Kidney (tissue), 14 donors: Measurements from ENCODE around the gene SEC14L6. TPM values are rescaled to one million over a fixed set of nuclear protein-coding genes. Genes with fewer than 3 reads are reported as not detected.
"Not testable (repeated sequence)": the region's sequence is repeated elsewhere in the genome, so short reads cannot be mapped to it uniquely, and the experiment has no call there.

Experiments used
- DNase-seq, 5 donors: peaks; one replicate each; pipeline ENCODE4 v3.0.0-alpha.2; 2013 to 2020
- FAIRE-seq: peaks from 2 replicates; lab custom pipeline; 2012; peaks lifted over from hg19 to GRCh38; lab: Jason Lieb, UNC
- H3K27ac ChIP-seq, 2 donors: one replicate each; pipeline ENCODE4 v1.7.0; 2013; ENCODE audit warnings: low read depth in 2 of 2, low read length in 2 of 2, inconsistent platforms in 1 of 2
- H3K27me3 ChIP-seq: one replicate; pipeline ENCODE4 v1.7.1; 2013; ENCODE audit warnings: low read length, inconsistent platforms; ENCODE audit not compliant: control insufficient read depth, insufficient read depth
- H3K36me3 ChIP-seq, 3 donors: one replicate each; pipeline versions ENCODE4 v1.7.0 to v1.7.1; 2013; ENCODE audit warnings: low read length in 3 of 3, control low read depth in 1 of 3, inconsistent platforms in 1 of 3; ENCODE audit not compliant: insufficient read depth in 3 of 3, control insufficient read depth in 2 of 3
- H3K4me1 ChIP-seq, 3 donors: one replicate each; pipeline versions ENCODE4 v1.7.0 to v1.7.1; 2013; ENCODE audit warnings: low read length in 3 of 3, inconsistent platforms in 1 of 3, low read depth in 1 of 3; ENCODE audit not compliant: control insufficient read depth in 2 of 3, insufficient read depth in 2 of 3
- H3K4me3 ChIP-seq, 3 donors: one replicate each; pipeline versions ENCODE4 v1.7.0 to v1.8.1; 2013; ENCODE audit warnings: low read length in 3 of 3, control low read depth in 1 of 3, inconsistent platforms in 1 of 3
- H3K9ac ChIP-seq, 3 donors: one replicate each; pipeline versions ENCODE4 v1.7.0 to v1.7.1; 2013; ENCODE audit warnings: low read length in 3 of 3, control low read depth in 1 of 3, inconsistent platforms in 1 of 3
- H3K9me3 ChIP-seq, 3 donors: one replicate each; pipeline versions ENCODE4 v1.7.0 to v1.7.1; 2013; ENCODE audit warnings: low read length in 3 of 3, control low read depth in 1 of 3, inconsistent platforms in 1 of 3; ENCODE audit not compliant: control insufficient read depth in 2 of 3, insufficient read depth in 1 of 3
- intact Hi-C: fragments of 100-400 bp; cut with DNase I; formaldehyde crosslinking; loops from one replicate; pipeline ENCODE4 v1.11.1; 2022
- polyA plus RNA-seq: library from polyadenylated mRNA; stranded (reverse); fragments of 350-450 nt; fragmentation: Illumina TruSeq; extraction: RNeasy Lipid Tissue Mini Kit (QIAGEN cat#74804); gene quantifications from one replicate; pipeline ENCODE4 v1.2.3, GENCODE V29; 2014; ENCODE audit warnings: low read depth, low replicate concordance; ENCODE audit not compliant: insufficient read depth
- total RNA-seq: library from RNA; stranded (reverse); fragmentation: NEBNext Ultra II Directional; extraction: Animal tissue kit (Norgen Biotek cat#: 25700); gene quantifications from one replicate; pipeline ENCODE4 v1.2.1, GENCODE V29; 2021
- TF ChIP-seq, protein P1 (sequence below): IDR thresholded peaks from 3 replicates; pipeline ENCODE4 v1.5.1; 2012; ENCODE audit warnings: mild to moderate bottlenecking, moderate library complexity, borderline replicate concordance; ENCODE audit not compliant: insufficient read depth; ENCODE audit errors: extremely low read depth
- donor health status: control.
- donor health status: control.
- donor health status: control.
- donor health status: control.
- donor health status: control.
- donor health status: DM: yes; HTN: yes; CAD: no.
- donor health status: Normal renal cell carcinoma (clear cell type).

Gene SEC14L6
- total and polyA plus RNA-seq, 2 donors from 2014 or later, result 13.9 to 16.5 TPM

DNA sequence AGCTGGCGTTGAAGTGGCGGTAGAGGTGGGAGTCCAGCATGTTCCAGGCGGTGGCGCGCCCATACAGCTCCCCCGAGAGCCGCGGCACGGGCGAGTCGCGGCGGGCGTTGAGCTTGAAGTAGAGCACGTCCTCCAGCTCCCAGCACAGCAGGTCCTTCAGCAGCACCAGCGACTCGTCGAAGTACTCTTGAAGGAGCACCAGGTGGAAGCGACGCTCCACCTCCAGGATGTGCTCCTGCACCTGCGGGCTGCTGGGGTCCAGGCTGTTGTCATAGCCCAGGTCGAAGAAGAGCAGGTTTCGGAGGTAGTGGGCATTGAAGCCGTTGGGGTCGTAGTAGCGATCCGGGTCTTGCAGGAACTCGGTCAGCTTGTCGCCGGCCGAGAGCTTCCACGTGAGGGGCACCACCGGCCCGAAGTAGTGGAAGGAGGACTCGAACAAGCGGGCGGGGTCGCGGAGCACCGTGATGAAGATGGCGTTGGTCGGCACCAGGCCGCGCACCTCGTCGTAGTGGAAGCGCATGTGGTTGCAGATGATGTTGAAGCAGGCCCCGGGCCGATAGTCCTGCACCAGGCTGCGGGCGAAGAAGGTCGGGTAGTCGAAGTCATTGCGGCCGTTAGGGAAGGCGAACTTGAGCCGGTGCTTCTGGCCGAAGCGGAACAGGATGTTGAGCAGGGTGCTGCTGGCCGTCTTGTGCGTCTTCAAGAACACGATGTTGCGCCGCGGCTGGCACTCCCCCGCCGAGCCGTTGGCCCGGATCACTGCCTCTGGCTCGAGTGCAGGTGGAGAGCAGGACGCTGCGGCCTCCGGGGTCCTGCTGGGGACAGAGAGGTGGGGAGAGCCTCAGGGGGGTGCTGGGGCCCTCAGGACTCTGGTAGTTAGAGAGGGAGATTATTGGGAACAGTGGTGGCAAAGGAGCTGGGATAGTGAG lies 9.0 kb upstream of the SEC14L6 start:
- Histone ChIP-seq H3K4me3 (no peak overlapping the region), H3K27me3 (no peaks in the 10 kb centered on the region), H3K27ac (no peak overlapping the region), H3K9ac (no peak overlapping the region), H3K4me1 (peaks cover 0 to 5% (median 2%) of the 10 kb centered on the region in 3 donors), H3K9me3 (no peaks in the 10 kb centered on the region), H3K36me3 (peaks cover 0 to 3% (median 0%) of the 10 kb centered on the region in 3 donors)
- intact Hi-C loops, result no loop called here
- DNase-seq, result no peak
- FAIRE-seq, result no peak
- TF ChIP-seq, protein P1, sequence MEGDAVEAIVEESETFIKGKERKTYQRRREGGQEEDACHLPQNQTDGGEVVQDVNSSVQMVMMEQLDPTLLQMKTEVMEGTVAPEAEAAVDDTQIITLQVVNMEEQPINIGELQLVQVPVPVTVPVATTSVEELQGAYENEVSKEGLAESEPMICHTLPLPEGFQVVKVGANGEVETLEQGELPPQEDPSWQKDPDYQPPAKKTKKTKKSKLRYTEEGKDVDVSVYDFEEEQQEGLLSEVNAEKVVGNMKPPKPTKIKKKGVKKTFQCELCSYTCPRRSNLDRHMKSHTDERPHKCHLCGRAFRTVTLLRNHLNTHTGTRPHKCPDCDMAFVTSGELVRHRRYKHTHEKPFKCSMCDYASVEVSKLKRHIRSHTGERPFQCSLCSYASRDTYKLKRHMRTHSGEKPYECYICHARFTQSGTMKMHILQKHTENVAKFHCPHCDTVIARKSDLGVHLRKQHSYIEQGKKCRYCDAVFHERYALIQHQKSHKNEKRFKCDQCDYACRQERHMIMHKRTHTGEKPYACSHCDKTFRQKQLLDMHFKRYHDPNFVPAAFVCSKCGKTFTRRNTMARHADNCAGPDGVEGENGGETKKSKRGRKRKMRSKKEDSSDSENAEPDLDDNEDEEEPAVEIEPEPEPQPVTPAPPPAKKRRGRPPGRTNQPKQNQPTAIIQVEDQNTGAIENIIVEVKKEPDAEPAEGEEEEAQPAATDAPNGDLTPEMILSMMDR, result no peak

DNA sequence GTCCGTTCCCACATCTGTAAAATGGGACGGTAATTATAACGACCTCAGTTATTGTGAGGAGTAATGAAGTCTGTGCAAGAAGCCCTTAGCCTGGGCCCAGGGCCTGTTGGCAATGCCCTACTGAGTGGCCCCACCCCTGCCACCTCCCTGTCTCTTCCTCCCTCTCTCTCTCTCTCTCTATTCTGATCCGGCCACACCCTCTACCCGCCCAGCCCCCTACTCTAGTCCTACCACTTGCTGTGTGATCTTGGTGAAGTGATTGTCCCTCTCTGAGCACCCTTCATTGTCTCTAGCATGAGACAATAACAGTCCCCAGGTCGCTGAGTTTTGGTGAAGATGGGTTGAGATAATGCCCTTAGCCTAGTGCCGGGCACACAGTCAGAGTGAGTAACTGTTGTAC lies 7.4 kb upstream of the SEC14L6 start:
- H3K9ac ChIP-seq, result no peak overlapping the region
- no peak for DNase-seq
- no peak overlapping the region for H3K27ac ChIP-seq
- peaks cover 0 to 3% (median 0%) of the 10 kb centered on the region in 3 donors for H3K36me3 ChIP-seq
- H3K4me3 ChIP-seq, result no peak overlapping the region
- no peaks in the 10 kb centered on the region for H3K4me1 ChIP-seq
- TF ChIP-seq, protein P1, result no peak
- FAIRE-seq, result no peak
- intact Hi-C loops, result no loop called here
- no peaks in the 10 kb centered on the region for H3K27me3 ChIP-seq
- no peaks in the 10 kb centered on the region for H3K9me3 ChIP-seq

DNA sequence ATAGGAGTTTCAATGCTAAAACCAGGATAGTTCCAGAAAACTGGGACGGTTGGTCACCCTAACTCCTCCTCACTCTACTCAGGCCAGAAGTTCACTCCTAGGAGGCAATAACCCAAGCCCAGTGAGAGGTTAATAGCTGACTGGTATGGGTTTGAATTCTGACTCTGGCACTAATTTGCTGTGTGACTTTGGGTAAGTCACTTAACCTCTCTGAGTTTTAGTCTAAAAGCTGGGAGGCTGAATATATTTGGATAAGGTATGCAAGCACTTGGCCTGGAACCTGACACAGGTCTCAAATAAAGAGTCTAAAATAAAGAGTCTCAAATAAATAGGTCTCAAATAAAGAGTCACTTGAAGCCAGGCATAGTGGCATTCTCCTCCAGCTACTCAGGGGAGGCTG lies 6.2 kb upstream of the SEC14L6 start:
- Histone ChIP-seq H3K27ac (no peak overlapping the region), H3K9me3 (no peaks in the 10 kb centered on the region), H3K36me3 (peaks cover 0 to 3% (median 0%) of the 10 kb centered on the region in 3 donors), H3K4me3 (no peak overlapping the region), H3K4me1 (no peaks in the 10 kb centered on the region), H3K27me3 (no peaks in the 10 kb centered on the region), H3K9ac (no peak overlapping the region)
- TF ChIP-seq, protein P1, result no peak
- DNase-seq, result no peak
- intact Hi-C loops, result no loop called here
- no peak for FAIRE-seq

DNA sequence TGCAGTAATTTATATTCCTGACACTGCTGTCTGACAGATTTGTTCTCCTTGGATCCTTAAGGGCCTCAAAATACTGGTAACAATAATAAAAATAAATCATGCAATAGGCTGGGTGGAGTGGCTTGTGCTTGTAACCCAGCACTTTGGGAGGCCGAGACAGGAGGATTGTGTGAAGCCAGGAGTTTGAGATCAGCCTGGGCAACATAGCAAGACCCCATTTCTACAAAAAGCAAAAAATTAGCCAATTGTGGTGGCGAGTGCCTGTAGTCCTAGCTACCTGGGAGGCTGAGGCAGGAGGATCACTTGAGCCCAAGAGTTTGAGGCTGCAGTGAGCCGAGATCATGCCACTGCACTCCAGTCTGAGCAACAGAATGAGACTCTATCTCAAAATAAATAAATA lies 5.3 kb upstream of the SEC14L6 start:
- FAIRE-seq, DNase-seq, intact Hi-C loops, H3K4me3 ChIP-seq, H3K27ac ChIP-seq, H3K27me3 ChIP-seq, H3K9me3 ChIP-seq, H3K4me1 ChIP-seq, H3K9ac ChIP-seq, H3K36me3 ChIP-seq: not testable (repeated sequence)
